ENCODE results near the gene SCN9A. TPM values are rescaled to one million over a fixed set of nuclear protein-coding genes. Genes with fewer than 3 reads are reported as not detected.

Gene SCN9A
- total and polyA plus RNA-seq, 8 donors: 11.8 to 18.4 (median 13.0) TPM

DNA sequence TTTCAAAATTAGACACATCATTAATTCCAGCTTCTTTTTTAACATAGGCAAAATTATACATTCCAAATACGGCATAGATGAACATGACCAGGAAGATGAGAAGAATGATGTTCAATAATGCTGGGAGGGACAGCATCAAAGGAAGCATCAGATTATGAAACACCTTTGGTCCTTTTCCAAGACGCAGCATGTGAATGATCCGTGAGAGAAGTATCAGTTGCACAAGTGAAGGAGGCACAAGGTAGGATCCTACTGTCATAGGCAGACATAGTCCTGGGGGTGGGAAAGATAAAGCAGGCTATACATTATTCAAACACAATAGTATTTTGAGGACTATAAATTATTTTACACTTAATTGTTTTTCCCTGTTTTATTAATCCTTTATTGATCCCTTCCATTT, 30.6 kb upstream of the SCN9A start:
- no peak overlapping the region for H3K4me3 ChIP-seq
- H3K27ac ChIP-seq: no peak overlapping the region
- no peaks in the 10 kb centered on the region for H3K36me3 ChIP-seq
- H3K27me3 ChIP-seq: no peaks in the 10 kb centered on the region
- intact Hi-C loops (cut with DNase I): no loop called here
- DNase-seq: no peak
- H3K4me1 ChIP-seq: no peaks in the 10 kb centered on the region
- H3K9me3 ChIP-seq: no peaks in the 10 kb centered on the region
- TF ChIP-seq, protein P1, sequence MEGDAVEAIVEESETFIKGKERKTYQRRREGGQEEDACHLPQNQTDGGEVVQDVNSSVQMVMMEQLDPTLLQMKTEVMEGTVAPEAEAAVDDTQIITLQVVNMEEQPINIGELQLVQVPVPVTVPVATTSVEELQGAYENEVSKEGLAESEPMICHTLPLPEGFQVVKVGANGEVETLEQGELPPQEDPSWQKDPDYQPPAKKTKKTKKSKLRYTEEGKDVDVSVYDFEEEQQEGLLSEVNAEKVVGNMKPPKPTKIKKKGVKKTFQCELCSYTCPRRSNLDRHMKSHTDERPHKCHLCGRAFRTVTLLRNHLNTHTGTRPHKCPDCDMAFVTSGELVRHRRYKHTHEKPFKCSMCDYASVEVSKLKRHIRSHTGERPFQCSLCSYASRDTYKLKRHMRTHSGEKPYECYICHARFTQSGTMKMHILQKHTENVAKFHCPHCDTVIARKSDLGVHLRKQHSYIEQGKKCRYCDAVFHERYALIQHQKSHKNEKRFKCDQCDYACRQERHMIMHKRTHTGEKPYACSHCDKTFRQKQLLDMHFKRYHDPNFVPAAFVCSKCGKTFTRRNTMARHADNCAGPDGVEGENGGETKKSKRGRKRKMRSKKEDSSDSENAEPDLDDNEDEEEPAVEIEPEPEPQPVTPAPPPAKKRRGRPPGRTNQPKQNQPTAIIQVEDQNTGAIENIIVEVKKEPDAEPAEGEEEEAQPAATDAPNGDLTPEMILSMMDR (IDR thresholded peaks at IDR 0.05): no peak
- ATAC-seq: no peak

DNA sequence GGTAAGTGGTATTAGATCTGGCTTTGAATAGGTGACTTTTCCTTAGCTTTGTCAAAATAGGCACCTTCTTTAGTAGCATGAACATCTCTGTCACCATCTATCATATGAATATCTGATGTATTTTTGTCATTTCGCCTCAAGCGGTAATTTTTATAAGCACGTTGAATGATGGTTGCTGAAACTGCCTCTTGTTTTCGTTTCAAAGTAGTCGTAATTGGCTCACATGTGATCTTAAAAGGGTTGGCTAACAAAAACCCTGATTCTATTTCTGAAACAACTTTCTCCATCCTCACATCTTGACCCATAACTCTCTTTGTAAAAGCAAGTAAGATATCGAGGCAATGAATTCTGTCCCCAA, 29.8 kb upstream of the SCN9A start:
- Histone ChIP-seq H3K36me3 (no peaks in the 10 kb centered on the region), H3K27ac (no peak overlapping the region), H3K4me1 (no peaks in the 10 kb centered on the region), H3K27me3 (no peaks in the 10 kb centered on the region), H3K4me3 (no peak overlapping the region), H3K9me3 (no peaks in the 10 kb centered on the region)
- ATAC-seq (no peak), DNase-seq (no peak)
- intact Hi-C loops (cut with DNase I): no loop called here
- TF ChIP-seq, protein P1 (IDR thresholded peaks at IDR 0.05): no peak

DNA sequence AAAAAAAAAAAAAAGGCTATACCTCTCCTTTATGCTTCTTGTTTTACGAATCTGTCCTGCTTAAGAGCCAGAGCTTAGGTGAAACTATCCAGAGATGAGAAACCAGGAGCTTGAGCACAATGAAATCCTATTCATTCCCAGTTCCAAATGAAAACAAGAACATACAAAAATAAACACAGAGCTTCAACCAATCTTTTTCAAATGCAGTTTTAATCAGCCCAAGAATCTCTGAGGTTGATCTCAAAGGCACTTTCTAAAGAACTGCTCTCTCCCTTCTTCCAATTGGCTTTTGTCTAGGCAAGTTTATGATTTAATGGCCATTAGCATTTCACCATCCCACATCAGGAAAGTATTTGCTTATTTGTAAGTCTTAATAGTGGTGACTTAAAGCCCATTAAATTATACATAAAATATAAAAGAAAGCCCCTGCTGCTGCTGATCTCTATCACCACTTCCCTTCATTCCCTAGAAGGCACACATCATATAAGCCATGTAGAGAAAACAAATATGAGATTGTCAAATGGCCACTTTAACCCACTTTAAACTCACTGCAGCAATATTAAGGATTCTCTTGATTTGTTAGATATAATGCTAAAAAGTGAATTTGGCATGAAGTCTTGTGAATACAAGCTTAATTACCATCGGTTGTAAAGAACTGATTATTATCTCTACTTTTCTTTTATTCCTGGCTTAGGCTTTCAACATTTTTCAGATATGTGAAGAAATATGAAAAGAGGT, 29.3 kb upstream of the SCN9A start:
- H3K27ac ChIP-seq: no peak overlapping the region
- DNase-seq (no peak), ATAC-seq (no peak)
- H3K27me3 ChIP-seq: no peaks in the 10 kb centered on the region
- intact Hi-C loops (cut with DNase I): no loop called here
- TF ChIP-seq, protein P1 (IDR thresholded peaks at IDR 0.05): no peak
- H3K9me3 ChIP-seq: no peaks in the 10 kb centered on the region
- H3K36me3 ChIP-seq: no peaks in the 10 kb centered on the region
- no peaks in the 10 kb centered on the region for H3K4me1 ChIP-seq
- no peak overlapping the region for H3K4me3 ChIP-seq

DNA sequence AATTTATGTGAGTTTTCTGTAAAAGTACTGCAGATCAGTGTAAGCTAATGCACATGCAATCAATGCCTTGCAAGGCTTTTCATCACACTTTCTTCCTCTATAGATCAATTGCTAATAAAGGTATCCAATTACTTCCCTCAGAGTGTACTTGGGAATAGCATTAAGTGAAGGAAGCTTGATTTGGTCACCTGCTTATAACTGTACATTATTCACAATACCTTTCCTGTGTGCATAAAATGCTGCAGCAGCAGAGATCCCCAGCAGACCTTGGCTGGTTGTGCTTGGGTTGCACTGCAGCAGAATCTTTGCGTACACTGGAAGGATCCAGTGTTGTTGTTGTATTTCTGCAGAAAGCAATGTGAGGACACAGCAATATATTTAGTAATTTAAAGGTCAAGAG, 18.5 kb upstream of the SCN9A start:
- Histone ChIP-seq H3K4me3 (no peak overlapping the region), H3K4me1 (no peaks in the 10 kb centered on the region), H3K27ac (no peak overlapping the region), H3K27me3 (no peaks in the 10 kb centered on the region), H3K36me3 (no peaks in the 10 kb centered on the region), H3K9me3 (no peaks in the 10 kb centered on the region)
- ATAC-seq: no peak
- intact Hi-C loops (cut with DNase I): no loop called here
- TF ChIP-seq, protein P1 (IDR thresholded peaks at IDR 0.05): no peak
- DNase-seq: no peak

DNA sequence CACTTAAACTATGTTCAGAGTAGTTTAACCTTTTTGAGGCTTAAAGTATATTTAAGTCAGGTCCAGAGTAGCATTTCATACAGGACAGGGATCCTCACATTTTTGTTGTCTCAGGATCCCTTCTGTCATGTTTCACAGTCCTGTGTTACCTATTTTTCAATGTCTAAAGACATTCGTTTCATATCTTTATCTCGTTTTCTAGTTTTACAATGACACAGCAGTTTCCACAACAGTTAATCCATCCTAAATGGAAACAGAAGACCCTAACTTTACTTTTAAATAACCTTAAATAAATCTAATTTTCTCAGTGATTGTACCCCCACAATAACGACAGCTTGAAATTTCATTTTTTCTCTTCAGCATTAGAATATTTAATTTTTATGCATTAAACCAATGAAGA, 17.3 kb upstream of the SCN9A start:
- no peak for ATAC-seq
- H3K4me3 ChIP-seq: no peak overlapping the region
- TF ChIP-seq, protein P1 (IDR thresholded peaks at IDR 0.05): no peak
- H3K27ac ChIP-seq: no peak overlapping the region
- intact Hi-C loops (cut with DNase I): no loop called here
- no peaks in the 10 kb centered on the region for H3K27me3 ChIP-seq
- no peaks in the 10 kb centered on the region for H3K36me3 ChIP-seq
- no peak for DNase-seq
- no peaks in the 10 kb centered on the region for H3K9me3 ChIP-seq
- no peaks in the 10 kb centered on the region for H3K4me1 ChIP-seq
